ENCODE results near the gene IL1RAPL2. TPM values are rescaled to one million over a fixed set of nuclear protein-coding genes. Genes with fewer than 3 reads are reported as not detected.
"Not testable (repeated sequence)": the region's sequence is repeated elsewhere in the genome, so short reads cannot be mapped to it uniquely, and the experiment has no call there.

The IL1RAPL2 gene
- total RNA-seq, 1 experiment from 2014 or later, result not detected

GRCh38 chrX:105017641-105018040 lies 451.6 kb downstream of the IL1RAPL2 start:
- no peak for DNase-seq (ENCODE audit: low read depth)

- no peak for DNase-seq (ENCODE audit: low read depth)
These were observed 452.9 kb downstream of the IL1RAPL2 start for GRCh38 chrX:105018865-105019264.

GRCh38 chrX:105028962-105029361 lies 463.0 kb downstream of the IL1RAPL2 start:
- DNase-seq (ENCODE audit: low read depth), result not testable (repeated sequence)

GRCh38 chrX:105038672-105039328 lies 472.8 kb downstream of the IL1RAPL2 start:
- no peak for DNase-seq (ENCODE audit: low read depth)

- DNase-seq (ENCODE audit: low read depth), result no peak
These were observed 484.9 kb downstream of the IL1RAPL2 start for GRCh38 chrX:105050921-105051320.

GRCh38 chrX:105051364-105051763 lies 485.4 kb downstream of the IL1RAPL2 start:
- no peak for DNase-seq (ENCODE audit: low read depth)

- no peak for DNase-seq (ENCODE audit: low read depth)
These were observed 486.9 kb downstream of the IL1RAPL2 start for GRCh38 chrX:105052926-105053325.

GRCh38 chrX:105063743-105064142 lies 497.7 kb downstream of the IL1RAPL2 start:
- no peak for DNase-seq (ENCODE audit: low read depth)

GRCh38 chrX:105098201-105098600 lies 532.2 kb downstream of the IL1RAPL2 start:
- DNase-seq (ENCODE audit: low read depth), result no peak

- DNase-seq (ENCODE audit: low read depth), result no peak
These were observed 532.8 kb downstream of the IL1RAPL2 start for GRCh38 chrX:105098812-105099211.

GRCh38 chrX:105101378-105101777 lies 535.4 kb downstream of the IL1RAPL2 start:
- no peak for DNase-seq (ENCODE audit: low read depth)

GRCh38 chrX:105109936-105110335 lies 543.9 kb downstream of the IL1RAPL2 start:
- no peak for DNase-seq (ENCODE audit: low read depth)

GRCh38 chrX:105114554-105115130 lies 548.6 kb downstream of the IL1RAPL2 start:
- DNase-seq (ENCODE audit: low read depth), result no peak

- DNase-seq (ENCODE audit: low read depth), result not testable (repeated sequence)
These were observed 549.8 kb downstream of the IL1RAPL2 start for GRCh38 chrX:105115596-105116320.

- no peak for DNase-seq (ENCODE audit: low read depth)
These were observed 550.5 kb downstream of the IL1RAPL2 start for GRCh38 chrX:105116486-105116885.

GRCh38 chrX:105117621-105118020 lies 551.6 kb downstream of the IL1RAPL2 start:
- no peak for DNase-seq (ENCODE audit: low read depth)

- no peak for DNase-seq (ENCODE audit: low read depth)
These were observed 554.5 kb downstream of the IL1RAPL2 start for GRCh38 chrX:105120463-105120862.

GRCh38 chrX:105121186-105121585 lies 555.2 kb downstream of the IL1RAPL2 start:
- DNase-seq (ENCODE audit: low read depth), result no peak

GRCh38 chrX:105126201-105126600 lies 560.2 kb downstream of the IL1RAPL2 start:
- peak; percentile 21 for DNase-seq (ENCODE audit: low read depth)

- DNase-seq (ENCODE audit: low read depth), result no peak
These were observed 568.3 kb downstream of the IL1RAPL2 start for GRCh38 chrX:105134273-105134672.

GRCh38 chrX:105136786-105137185 lies 570.8 kb downstream of the IL1RAPL2 start:
- peak; percentile 48 for DNase-seq (ENCODE audit: low read depth)

GRCh38 chrX:105150036-105150435 lies 584.0 kb downstream of the IL1RAPL2 start:
- no peak for DNase-seq (ENCODE audit: low read depth)

- no peak for DNase-seq (ENCODE audit: low read depth)
These were observed 584.6 kb downstream of the IL1RAPL2 start for GRCh38 chrX:105150557-105150956.
